Measurements from ENCODE around the gene USB1.

The USB1 gene, protein sequence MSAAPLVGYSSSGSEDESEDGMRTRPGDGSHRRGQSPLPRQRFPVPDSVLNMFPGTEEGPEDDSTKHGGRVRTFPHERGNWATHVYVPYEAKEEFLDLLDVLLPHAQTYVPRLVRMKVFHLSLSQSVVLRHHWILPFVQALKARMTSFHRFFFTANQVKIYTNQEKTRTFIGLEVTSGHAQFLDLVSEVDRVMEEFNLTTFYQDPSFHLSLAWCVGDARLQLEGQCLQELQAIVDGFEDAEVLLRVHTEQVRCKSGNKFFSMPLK

DNA sequence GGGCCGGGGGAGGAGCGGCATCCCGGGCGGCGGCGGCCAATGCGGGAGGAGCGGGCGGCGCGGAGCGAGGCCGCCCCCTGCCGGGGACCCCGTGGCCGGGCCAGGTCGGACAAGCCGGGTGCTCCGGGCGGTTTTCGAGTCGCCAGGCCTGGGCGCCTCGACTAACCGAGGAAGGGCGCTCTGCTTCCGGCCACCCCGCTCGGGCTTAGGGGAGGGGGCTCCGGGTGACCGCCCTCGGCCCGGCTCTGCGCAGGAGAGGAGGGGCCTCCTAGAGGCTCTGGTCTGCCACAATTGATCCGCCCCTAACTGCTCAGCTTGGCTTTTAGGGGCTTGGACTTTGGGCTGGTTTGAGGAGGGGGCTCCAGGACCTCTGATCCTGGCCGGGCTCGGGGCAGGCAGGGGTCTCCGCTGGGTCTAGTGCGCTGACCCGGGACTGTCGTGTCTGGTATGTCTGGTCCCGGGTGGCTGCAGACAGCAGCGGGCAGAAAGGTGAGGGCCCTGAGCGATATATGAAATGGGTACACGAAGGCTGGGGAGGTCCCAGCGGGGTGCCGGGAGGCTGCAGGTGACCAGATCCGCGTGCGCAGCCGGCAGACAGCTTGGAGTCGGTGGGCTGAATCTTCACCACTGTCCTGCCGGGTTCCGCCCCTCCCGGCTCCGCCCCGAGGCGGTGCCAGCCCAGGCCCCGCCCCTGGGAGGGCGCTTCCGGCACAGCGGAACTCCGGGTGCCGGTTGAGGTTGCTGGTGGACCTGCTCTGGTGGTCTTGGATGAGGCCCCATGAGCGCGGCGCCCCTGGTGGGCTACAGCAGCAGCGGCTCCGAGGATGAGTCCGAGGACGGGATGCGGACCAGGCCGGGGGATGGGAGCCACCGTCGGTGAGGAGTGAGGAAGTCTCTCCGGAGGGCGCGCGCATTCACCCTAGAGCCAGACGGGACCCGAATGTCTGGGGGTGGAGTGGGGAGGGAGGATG is at the start of gene USB1:
Gene USB1, plus strand, starts transcription at position 702 of the 971 bp plus-strand sequence. Its CDS starts 77 bp downstream, at position 779.
- peak; percentile 40 to 77 for DNase-seq

DNA sequence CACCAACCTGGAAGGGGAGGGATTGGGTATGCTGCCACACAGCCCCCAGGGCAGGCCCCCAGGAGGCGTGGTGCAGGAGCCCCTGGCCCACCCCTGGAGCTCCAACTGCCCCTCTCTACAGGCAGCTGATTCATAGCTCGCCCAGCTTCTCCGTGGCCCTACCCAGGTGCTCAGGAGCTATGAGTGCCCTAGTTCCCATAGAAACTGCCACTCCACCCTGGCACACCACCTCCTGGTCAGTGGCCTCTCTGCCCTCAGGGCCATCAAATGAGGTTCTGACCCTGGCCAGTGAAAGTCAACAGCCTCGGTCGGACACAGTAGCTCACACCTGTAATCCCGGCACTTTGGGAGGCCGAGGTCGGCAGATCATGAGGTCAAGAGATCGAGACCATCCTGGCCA is 48.3 kb upstream of the USB1 start:
- no peak for DNase-seq

DNA sequence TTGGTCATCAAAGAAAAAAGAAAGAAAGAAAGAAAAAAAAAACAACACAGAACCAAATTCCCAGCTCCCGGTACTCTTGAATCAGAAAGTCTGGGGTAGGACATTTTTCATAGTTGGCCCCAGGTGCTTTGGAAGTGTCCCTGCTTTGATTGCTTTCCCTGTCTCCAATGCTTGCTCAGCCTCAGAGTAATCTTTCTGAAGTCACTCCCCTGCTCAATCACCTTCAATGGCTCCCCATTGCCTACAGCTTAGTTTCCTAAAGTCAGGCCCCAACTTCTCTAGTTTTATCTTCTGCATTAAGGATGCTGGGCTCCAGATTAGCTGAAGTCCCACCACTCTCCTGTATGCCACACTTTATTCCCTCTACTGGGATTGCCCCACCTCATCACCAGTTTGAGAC is 47.4 kb upstream of the USB1 start:
- DNase-seq, result no peak

DNA sequence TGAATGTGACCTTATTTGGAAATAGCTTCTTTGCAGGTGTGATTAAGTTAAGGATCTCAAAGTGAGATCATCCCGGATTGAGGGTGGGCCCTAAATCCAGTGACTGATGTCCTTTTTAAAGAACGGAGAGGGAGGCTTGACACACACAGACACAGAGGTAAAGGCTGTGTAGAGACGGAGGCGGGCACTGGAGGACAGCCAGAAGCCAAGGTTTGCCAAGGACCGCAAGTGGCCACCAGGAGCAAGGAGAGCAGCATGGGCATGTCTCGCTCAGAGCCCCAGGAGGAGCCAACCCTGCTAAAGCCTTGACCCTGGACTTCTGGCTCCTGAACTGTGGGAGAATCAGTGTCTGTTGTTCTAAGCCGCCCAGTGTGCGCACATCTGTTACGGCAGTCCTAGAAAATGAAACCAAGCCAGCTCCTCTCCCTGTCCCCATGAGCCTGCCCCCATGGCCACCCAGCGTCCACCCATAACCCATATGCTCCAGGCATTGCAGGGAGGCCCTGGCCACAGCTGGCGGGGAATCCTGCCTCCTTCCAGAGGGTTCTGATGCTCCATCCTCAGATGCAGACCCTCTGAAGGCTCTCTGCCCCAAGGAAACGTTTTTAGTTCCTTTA is 45.5 kb upstream of the USB1 start:
- DNase-seq, result no peak

DNA sequence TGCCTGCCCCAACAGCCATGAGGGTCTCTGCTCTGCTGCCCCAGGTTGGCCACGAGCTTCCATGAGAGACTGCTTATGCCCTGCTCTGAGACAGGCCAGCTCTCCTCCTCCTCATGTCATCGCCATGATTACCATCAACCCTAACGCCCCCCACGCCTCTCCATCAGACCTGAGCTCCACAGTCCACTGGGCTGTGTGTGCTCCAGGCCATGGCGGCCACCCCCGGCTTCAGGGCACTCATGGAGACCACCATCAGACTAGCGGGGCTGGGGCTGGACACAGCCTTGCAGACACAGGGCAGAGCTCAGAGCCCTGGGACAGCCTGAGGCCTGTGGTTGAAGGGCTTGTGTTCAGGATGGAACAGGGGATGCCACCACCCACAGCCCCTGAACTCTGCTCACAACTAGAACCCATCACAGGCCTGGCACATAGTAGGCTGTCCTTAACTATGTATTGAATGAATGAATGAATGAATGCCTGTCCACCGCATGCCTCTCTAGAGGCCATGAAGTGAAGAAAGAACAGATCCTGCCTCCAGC is 44.9 kb upstream of the USB1 start:
- DNase-seq, result no peak

DNA sequence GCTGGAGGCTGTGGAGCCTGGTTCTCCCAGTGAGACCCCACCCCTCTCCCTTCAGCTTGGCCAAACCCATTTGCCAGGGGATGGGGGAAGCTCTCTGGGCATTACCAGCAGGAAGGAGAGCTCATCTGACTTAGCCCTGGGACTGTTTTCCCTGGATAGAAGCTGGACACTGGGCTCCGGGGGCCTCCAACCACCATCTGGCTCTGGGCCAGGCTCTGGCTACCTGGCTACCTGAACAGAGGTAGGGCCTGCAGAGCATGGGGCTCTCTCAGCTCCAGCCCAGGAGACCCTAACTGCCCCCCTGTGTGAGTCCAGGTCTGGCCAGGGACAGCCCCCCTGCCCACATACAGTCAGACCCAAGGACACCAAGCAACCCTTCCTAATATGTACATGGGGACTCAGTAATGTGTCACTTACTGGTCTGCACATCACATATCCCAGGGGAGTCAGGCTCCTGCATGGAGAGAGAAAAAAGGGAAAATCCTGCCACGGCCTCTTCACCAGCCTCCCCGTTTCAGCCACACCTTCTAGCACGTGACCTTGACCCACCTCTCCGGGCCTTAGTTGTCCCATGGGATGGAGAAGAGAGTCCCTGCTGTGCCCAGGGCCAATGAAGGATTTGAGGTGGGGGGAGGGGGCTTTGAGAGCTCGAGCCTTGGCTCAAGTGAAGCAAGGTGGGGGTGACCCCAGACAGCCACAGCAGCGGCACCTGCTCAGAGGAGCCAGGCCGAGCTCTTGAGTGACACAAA is 44.1 kb upstream of the USB1 start:
- DNase-seq, result no peak

DNA sequence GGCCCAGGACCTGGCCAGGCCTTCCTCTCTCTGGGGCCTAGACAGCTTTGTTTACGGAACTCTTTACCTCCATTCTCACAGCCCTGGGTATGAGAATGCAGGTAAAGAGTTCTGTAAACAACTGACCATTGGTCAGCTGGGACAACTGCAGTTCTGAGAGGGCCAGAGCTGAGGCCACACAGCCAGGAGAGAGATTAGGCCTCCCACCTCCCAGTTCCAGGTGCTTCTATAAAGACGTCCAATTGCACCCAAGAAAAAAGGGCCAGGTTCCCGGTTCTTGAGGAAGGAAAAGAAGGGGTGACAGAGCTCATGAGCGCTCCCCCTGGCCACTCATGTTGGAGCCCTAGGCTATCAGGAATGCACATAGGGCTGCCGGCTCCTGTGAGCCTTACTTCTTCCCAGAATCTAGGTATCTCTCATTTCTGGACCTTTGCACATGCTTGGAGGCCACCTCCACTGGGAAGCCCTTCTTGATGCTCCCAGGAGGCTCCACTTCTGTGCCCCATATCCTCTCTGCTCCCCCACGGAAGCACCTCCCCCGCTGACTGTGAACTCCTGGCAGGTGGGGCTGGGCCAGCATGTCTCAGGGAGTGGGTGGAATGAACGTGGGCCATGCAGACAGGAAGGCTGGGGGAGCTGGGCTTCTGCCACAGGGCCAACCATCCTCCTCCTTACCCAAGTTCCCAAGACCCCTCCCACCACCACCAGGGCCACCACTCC is 43.4 kb upstream of the USB1 start:
- no peak for DNase-seq

DNA sequence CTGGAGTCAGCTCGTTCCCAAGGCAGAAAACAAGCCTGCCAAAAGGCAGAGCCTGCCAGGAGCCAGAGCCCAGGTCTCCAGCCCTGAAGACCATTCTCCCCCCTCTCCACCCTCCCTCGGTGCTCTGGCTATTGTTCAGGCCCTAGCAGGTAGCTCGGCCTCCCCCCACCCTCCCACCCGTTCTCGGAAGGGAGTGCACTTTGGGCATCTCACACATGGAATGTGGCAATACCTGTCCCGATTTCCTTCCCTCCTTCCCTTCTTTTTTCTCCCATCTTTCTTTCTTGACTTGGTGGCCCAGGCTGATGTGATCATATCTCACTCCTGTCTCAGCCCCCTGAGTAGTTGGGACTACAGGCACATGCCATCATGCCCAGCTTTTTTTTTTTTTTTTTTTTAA is 42.7 kb upstream of the USB1 start:
- DNase-seq, result no peak

DNA sequence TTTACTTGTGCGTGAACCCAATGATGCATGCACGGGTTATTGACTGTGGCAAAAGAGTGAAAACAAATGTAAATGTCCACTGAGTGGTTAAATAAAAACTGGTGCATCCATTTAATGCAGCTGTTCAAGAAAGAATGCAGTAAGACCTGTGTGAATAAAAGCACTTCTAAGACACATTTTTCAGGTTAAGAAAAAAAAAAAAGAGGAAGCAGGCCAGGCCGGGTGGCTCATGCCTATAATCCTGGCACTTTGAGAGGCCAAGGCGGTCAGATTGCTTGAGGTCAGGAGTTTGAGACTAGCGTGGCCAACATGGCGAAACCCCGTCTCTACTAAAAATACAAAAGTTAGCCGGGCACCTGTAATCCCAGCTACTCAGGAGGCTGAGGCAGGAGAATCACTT is 42.1 kb upstream of the USB1 start:
- DNase-seq, result no peak

DNA sequence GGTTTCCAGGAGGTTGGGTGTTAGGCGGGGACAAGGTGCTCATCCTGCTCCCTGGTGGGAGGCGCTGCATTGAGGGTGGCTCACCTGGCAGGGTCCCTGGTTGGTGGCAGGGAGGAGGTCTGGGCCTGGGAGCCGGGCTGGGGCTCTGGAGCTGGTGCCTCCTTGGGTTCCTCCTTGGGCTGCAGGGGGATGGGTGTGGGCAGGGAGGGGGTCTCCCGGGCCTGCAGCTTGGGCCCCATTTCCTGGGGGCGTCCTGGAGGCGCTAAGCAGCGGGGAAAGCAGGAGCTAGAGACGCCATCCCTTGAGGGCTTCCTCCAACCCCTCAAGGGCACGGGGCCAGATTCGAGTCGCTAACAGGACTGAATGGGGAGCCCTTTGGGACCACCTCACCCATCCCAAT is 41.4 kb upstream of the USB1 start:
- no peak for DNase-seq

DNA sequence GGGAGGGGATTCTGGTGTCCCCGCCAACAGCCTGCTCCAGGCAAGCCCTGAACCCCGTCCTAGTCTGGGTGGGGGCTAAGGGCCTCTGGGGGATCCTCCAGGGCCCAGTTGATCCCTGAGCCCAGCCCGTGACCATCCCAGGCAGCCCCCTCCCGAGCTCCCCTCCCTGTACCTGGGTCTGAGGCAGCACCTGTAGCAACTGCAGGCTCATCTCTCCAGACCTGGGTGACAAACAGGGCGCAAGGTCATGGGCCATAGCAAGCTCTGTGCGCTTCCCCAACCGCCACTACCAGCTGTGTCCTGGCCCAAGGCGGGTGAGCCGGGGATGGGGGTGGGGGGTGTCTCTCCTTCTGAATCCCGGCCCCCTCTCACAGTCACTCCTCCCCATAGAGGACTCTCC is 40.9 kb upstream of the USB1 start:
- DNase-seq, result no peak

DNA sequence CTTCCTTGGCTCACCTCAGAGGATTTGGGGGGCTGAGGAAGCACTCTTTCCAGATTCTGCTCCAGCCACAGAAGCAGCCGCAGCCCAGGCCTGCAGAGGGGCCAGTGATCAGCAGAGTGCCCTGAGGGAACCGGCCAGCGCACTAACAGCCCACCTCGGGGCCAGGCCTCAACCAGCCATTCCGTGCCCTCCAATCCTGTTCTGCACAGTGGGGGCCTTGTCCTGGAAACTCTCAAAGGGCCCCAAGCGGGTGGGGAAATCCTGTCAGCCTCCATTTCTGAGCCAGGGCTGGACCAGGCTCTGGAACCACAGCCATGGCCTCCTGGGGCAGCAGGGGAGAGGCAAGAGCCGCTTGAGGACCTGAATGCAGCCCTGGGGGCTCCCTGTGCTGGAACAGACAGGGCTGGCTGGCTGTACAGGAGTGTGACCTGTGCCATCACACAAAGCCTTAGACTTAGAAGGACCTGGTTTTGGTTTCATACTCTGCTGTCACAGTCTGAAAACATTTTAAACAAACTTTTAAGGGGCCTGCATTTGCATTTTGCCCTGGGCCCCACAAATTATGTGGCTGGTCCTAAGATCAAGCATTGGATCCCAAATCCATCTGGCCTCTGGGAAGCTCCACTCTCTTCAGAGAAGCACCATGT is 40.3 kb upstream of the USB1 start:
- no peak for DNase-seq

DNA sequence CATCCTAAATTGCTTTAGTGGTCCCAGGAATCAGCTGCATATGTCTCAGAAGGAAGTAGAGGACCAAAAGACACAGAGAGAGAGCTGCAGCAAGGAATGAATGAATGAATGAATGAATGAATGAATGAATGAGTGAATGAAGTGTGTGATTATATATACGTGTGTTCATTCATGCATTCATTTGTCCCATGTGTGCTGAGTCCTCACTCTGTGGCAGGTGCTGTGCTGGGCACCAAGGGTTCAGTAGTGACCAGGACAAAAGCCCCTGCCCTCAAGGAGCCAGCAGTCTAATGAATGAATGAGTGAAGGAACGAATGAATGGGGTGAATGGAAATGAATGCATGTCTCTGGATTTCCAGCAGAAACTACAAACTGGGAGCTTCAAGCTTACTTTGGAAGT is 39.7 kb upstream of the USB1 start:
- DNase-seq, result no peak

DNA sequence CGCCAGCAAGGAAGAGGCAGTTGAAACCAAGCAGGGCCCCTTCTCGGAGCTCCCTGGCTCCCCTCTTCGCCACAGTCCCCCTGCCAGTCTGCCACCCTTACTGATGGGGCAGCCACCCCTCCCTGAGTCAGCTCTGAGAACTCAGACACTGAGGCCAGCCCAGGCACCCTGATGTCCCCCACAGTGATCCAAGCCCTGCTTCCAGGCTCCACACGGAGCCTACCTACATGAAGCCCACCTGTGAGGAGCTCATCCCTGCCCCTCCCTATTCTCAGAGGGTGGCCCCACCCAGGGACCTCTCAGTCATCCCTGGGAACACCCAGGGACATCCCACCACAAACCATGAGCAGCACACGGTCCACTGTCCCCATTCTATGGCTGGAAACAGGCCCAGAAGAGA is 39.2 kb upstream of the USB1 start:
- no peak for DNase-seq

DNA sequence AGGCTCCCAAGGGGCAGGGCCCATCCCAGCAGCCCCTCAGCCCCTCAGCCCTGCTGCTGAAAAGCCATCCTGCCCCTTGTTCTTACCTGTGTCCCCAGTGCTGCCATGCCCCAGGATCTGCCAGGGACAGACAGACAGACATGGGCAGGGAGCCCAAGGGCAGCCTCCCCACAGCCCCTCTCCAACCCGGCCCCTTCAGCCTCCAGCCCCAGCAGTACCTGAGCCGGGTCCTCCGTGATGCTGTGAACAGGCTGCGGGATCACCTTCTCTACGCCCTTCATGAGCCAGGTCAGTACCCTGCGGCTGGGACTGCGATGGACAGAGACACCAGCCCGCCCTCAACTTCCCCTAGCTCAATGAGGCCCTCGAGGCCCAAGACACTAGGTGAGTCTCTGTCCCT is 38.5 kb upstream of the USB1 start:
- DNase-seq, result no peak

DNA sequence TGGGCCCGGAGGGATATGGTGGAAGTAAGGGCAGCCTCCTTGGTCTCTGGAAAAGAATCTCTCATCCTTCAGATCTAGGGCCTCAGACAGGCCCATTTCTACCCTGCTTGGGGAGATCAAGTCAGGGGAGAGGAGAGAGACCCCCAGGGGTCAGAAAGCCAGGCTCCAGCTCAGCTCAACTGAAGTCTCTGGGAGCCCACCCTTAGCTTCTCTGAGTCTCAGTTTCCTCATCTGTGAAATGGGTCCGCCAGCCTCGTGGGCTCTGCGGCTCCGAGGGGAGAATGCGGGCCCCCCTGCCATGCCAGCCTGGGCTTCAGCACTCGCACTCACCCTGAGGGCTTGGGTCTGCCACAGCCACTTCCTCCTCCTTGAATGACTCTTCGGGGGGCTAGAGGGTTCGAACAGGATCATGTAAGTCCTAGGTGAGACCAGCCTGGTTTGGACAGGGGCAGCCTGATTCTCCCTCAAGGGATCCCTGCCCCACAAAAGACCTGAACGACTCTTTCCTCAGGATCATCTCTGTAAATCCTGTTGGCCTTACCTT is 37.0 kb upstream of the USB1 start:
- no peak for DNase-seq

DNA sequence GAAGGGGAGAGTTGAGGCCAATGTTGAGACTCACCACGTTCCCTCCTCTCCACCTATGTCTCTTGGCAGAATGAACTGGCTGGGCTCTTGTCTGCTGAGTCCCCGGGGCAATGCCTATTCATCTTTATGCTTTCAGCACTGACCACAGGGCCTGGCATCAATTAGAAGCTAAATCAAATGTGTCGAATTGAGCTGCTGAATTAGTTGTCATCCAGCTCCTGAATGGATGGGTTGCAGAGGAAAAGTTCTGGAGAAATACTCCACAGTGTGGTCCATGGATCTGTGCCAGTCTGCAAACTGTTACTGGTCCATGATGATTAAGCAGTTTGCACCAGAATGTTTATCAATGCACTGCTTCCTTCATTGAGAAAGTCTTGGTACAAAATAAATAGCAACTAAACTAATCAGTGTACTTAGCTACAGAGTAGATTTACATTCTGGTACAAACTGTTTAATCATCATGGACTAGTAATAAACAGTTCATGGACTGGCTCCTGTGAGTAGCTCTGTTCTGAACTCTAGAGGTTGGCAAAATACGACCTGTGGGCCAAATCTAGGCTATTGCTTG is 34.9 kb upstream of the USB1 start:
- no peak for DNase-seq

DNA sequence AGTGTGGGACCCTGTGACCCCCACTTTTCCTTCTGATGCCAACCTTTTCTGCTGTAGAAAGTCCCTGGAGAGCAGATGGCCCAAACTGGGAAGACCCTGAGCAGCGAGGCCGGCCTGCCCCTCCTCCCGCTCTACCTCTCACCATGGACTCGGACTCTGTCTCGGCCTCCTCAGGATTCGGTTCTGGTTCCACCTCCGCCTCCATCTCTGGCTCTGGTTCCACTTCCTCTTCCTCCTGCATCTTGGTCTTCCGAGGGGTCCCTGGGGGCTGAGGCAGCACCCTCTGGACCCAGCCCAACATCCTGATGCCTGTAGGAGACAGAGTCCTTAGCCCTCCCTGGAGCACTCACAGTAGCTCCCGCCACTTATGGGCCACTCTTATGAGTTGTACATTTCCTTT is 34.2 kb upstream of the USB1 start:
- DNase-seq, result no peak

DNA sequence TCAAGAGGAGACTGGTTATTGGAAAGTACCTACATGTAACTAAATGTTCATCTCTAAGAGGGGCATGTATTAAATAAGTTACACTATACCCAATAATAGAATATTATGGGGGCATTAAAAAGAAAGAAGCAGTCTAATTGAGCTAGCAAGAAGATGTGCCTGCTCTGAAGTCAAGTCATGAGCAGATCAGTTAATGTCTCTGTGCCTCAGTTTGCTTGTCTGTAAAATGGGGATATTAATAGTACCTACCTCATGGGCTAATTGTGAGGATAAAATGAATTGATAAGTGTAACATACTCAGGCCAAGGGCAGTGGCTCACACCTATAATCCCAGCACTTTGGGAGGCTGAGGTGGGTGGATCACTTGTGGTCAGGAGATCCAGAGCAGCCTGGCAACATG is 33.3 kb upstream of the USB1 start:
- no peak for DNase-seq

DNA sequence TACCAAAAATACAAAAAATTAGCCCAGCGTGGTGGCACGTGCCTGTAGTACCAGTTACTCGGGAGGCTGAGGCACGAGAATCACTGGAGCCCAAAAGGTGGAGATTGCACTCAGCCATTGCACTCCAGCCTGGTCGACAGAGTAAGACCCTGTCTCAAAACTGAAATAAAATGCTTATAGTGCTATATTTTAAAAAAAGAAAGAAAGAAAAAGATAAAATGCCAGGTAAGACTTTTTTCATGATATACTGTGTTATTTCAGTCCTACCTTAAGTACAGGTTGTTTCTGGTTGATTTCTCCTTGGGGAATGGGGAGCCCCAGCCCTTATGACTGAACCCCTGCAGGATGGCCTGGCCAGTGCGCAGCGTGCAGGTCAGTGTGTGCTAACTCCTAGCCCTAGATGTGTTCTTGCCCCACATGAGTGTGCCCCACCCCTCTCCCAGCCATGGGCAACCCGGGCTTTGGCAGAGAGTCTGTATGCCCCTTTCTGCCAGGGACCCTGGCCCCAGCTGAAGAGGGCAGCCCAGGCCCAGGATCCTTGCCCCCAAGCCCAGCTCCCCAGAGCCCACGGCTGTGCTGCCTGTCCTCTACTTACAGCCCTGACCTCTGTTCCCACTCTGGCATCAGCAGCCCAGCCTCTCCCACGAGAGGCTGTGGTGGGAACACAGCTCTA is 31.6 kb upstream of the USB1 start:
- DNase-seq, result no peak
